ENCODE results near the gene ABHD17C.
"Not testable (repeated sequence)": the region's sequence is repeated elsewhere in the genome, so short reads cannot be mapped to it uniquely, and the experiment has no call there.

Gene ABHD17C

DNA sequence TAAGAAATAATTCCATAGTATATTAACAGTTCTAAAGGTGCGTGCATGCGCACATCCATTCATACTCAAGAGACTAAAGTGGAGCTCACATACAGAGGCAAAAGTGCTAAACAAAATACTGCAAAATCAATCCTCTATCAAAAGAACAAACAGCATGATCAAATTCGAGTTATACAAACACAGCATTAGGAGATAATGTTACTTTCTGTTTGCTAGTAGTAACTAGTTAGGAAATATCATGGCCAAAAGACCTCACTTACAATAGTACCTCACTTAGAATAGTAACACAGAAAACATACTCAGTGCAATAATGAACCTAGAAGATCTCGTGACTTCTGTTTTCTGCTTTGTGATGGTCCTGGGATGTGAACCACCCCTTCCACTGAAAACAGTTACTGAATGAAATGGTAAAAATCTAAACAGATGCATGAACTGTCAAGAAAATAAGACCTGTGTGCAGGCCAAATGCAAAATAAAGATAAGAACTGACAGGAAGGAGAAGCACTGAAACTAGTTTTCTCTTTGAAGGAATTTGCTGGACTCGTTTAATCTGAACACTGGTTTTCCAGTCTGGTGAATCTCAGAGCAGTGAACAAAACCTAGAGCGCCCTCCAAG, 63.1 kb downstream of the ABHD17C start:
- DNase-seq (ENCODE audit: low read depth), result no peak
- TF ChIP-seq, protein P1, sequence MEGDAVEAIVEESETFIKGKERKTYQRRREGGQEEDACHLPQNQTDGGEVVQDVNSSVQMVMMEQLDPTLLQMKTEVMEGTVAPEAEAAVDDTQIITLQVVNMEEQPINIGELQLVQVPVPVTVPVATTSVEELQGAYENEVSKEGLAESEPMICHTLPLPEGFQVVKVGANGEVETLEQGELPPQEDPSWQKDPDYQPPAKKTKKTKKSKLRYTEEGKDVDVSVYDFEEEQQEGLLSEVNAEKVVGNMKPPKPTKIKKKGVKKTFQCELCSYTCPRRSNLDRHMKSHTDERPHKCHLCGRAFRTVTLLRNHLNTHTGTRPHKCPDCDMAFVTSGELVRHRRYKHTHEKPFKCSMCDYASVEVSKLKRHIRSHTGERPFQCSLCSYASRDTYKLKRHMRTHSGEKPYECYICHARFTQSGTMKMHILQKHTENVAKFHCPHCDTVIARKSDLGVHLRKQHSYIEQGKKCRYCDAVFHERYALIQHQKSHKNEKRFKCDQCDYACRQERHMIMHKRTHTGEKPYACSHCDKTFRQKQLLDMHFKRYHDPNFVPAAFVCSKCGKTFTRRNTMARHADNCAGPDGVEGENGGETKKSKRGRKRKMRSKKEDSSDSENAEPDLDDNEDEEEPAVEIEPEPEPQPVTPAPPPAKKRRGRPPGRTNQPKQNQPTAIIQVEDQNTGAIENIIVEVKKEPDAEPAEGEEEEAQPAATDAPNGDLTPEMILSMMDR (IDR thresholded peaks at IDR 0.05; ENCODE audit: control insufficient read depth, extremely low read depth, insufficient read depth), result peak; percentile 12; the same call in 1 of the 2 replicates
- H3K4me3 ChIP-seq (ENCODE audit: low read depth, low read length), result no peak overlapping the region

DNA sequence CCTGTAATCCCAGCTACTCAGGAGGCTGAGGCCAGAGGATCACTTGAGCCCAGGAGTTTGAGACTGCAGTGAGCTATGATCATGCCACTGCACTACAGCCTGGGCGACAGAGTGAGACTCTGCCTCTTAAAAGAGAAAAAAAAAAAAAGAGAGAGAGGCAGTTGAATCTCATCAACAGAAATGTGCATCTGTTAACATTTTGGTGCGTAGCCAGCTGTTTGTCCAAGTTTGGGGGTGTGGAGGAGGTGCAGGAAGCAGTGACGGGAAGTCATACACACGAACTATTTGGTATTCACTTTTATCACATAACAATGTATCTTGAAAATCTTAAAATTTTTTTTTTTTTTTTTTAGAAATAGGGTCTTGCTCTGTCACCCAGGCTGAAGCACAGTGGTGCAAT, 65.8 kb downstream of the ABHD17C start:
- H3K4me3 ChIP-seq (ENCODE audit: low read depth, low read length), result no peak overlapping the region
- no peak for DNase-seq (ENCODE audit: low read depth)
- TF ChIP-seq, protein P1 (IDR thresholded peaks at IDR 0.05; ENCODE audit: control insufficient read depth, extremely low read depth, insufficient read depth), result no peak

DNA sequence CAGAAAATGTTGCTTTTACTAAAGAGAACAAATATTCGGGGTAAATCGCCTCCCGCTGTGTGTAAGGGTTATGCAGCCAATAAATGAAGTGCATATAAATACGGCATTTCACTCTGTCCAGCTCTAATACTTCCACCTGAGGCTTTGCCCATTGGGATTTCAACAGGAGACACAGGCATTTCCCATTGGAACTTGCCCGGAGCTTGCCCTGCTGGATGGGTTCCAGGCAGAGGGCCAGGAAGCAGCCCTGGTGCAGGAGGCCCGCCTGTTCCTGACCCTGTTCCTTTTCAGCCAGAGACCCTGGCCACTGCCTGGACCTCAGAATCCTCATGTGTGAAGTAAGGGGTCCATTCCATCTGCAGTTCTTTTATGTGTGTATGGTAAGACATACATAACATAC, 66.6 kb downstream of the ABHD17C start:
- no peak for DNase-seq (ENCODE audit: low read depth)
- no peak overlapping the region for H3K4me3 ChIP-seq (ENCODE audit: low read depth, low read length)
- TF ChIP-seq, protein P1 (IDR thresholded peaks at IDR 0.05; ENCODE audit: control insufficient read depth, extremely low read depth, insufficient read depth), result no peak

DNA sequence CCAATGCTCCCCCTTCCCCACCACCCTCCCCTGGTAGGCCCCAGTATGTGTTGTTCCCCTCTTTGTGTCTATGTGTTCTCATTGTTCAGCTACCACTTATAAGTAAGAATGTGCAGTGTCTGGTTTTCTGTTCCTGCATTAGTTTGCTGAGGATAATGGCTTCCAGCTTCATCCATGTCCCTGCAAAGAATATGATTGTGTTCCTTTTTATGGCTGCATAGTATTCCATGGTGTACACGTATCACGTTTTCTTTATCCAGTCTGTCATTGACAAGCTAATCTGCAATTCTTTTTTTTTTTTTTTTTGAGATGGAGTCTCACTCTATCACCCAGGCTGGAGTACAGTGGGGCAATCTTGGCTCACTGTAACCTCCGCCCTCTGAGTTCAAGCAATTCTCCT, 68.1 kb downstream of the ABHD17C start:
- H3K4me3 ChIP-seq (ENCODE audit: low read depth, low read length); DNase-seq (ENCODE audit: low read depth): not testable (repeated sequence)

DNA sequence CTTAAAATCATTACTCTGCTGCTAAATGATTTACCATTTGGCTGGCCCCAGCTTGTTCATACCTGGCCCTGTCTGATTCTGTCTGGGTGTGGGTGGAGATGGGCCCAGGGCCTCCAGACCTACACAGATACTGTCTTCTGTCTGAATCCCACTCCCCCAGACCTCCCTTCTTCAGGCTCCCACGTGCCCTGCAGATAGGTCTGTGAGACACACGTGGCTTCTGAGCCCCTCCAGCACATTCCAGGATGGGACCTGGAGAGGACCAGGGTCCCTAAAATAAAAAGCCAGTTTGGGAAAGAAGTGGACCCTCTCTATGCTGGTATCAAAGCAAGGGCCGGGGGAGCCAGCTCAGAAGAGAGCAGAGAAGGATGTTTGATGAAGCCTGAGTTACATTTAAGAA, 69.4 kb downstream of the ABHD17C start:
- no peak overlapping the region for H3K4me3 ChIP-seq (ENCODE audit: low read depth, low read length)
- TF ChIP-seq, protein P1 (IDR thresholded peaks at IDR 0.05; ENCODE audit: control insufficient read depth, extremely low read depth, insufficient read depth), result no peak
- no peak for DNase-seq (ENCODE audit: low read depth)

DNA sequence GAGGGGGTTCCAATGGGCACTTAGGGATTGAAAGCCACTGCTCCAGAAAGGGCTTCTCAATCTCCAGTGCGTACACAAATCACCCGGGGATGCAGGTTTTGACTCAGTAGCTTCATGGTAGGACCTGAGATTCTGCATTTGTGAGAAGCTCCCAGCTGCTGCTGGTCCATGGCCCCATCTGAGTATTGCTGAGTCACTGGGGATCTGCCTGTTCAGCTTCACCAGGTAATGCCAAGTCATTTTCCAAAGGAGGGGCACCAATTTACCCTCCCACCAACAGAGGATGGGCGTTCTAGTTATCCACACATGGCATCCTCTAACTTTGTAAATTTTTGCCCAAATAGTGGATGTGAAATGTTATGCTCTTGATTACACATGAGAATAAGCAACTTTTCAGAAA, 71.2 kb downstream of the ABHD17C start:
- DNase-seq (ENCODE audit: low read depth), result no peak

DNA sequence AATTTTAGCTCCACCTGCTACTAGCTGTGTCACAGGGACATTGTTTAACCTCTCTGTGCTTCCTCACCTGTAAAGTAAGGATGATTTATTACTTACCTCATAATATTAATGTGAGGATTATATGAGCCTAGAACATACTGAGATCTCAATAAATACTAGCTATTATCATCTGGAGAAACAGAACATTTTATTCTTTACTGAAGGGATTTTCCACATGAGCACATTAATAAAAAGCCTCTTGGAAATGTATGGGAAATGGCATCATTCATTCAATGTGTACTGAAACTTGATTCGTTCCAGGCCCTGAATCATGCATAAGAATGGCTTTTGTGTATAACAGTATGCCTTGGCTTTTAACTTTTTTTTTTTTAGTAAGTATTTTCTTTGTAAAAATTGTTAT, 73.0 kb downstream of the ABHD17C start:
- TF ChIP-seq, protein P1 (IDR thresholded peaks at IDR 0.05; ENCODE audit: control insufficient read depth, extremely low read depth, insufficient read depth), result no peak

More for the DNA sequence above, 71.2 kb downstream of the ABHD17C start:
- no peak overlapping the region for H3K4me3 ChIP-seq (ENCODE audit: low read depth, low read length)
- TF ChIP-seq, protein P1 (IDR thresholded peaks at IDR 0.05; ENCODE audit: control insufficient read depth, extremely low read depth, insufficient read depth), result no peak

More for the DNA sequence above, 73.0 kb downstream of the ABHD17C start:
- H3K4me3 ChIP-seq (ENCODE audit: low read depth, low read length), result no peak overlapping the region
- DNase-seq (ENCODE audit: low read depth), result peak; percentile 15

Measured in LNCaP clone FGC (cell line).